AG10803 (cell line): ENCODE measurements around the gene BRF1.

Source experiments
- DNase-seq: peaks from one replicate; pipeline ENCODE4 v3.0.0; 2010; ENCODE audit warnings: low read depth
- H3K4me3 ChIP-seq: 2 replicates; pipeline ENCODE4 v1.5.1; 2011; ENCODE audit warnings: mild to moderate bottlenecking, low read length, control low read depth
- CTCF ChIP-seq: conservative IDR thresholded peaks from 2 replicates; pipeline ENCODE4 v1.5.1; 2011; ENCODE audit warnings: mild to moderate bottlenecking, low read length, control low read depth, inconsistent platforms

BRF1 gene

GRCh38 chr14:105201925-105202513, 98.8 kb downstream of the BRF1 start:
- TF ChIP-seq CTCF: no peak
- H3K4me3 ChIP-seq: no peak overlapping the region
- DNase-seq: no peak

DNA sequence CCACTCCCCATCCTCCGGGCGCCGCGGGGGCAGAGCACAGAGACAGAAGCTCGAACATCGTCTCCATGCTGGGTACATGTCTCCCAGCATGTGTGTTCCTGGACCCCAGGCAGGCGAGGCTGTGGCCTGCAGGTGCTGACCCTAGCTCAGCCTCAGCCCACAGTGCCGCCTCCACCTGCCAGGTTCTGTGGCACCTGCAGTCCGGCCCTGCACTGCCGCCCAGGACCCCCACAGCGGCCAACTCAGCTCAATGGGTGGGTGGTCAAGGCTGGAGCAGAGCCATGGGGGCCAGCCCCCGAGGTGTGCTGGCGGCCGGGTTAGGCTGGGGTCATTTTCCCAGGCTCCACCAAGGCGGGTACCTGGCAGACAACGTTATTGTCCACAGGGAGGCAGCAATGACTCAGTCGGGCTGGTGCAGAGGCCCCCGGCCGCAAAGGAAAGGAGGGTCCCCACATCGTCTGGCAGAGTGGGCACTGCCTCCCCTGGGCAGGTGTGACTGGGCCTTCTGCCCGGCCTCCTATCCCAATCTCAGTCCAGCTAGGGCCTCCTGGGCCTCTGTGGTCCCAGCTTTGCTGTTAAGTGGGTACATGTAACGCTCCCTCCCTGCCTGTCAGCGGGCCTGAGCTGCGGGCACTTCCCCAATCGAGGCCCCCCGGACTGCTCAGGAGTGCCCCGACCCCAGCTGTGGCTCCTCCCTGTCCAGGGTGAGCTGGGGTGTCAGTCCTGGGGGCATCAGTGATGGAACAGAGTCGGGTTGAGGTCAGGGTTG, 99.5 kb downstream of the BRF1 start:
- TF ChIP-seq CTCF: no peak
- no peak for DNase-seq
- H3K4me3 ChIP-seq: no peak overlapping the region

GRCh38 chr14:105200641-105201040, 100.2 kb downstream of the BRF1 start:
- DNase-seq: no peak
- no peak for TF ChIP-seq CTCF

DNA sequence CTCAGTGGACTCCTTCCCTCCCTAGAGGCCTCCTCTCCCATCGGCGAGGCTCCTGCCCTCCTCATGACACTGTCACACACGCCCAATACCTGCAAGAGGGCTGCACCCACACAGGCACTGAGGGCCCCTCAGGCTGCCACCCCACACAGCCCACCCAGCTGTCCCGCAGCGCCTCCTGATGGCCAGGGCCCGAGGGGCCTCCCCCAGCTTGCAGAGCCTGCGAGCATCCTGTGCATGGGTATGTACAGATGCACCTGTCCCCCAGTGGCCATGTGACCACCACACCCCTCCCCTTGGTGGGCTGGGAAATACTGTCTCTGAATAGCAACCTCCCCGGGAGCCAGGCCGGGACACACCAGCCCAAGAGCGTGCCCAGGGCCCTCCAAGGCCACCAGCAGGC, 100.7 kb downstream of the BRF1 start:
- DNase-seq: no peak
- H3K4me3 ChIP-seq: no peak overlapping the region
- no peak for TF ChIP-seq CTCF

More at GRCh38 chr14:105200641-105201040, 100.2 kb downstream of the BRF1 start:
- no peak overlapping the region for H3K4me3 ChIP-seq

DNA sequence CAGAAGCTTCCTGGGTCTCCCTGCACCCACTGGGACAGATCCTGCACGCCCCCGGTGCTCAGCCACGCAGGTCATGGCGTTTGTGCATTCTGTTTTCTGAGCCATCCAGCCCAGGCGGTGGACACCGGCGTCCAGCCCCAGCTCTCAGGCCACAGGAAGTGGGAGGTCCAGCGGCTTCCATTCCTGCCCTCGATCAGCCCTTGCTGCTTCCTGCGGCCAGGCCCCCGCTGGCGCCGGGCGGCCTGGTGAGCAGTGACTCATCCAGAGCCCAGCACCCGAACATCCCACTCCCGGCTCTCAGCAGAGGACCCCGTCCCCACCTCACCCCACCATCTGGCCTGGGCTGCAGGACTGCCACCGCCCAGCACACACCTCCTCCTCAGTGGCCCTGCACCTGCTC, 101.7 kb downstream of the BRF1 start:
- DNase-seq: no peak
- TF ChIP-seq CTCF: no peak
- no peak overlapping the region for H3K4me3 ChIP-seq

GRCh38 chr14:105198588-105198987, 102.2 kb downstream of the BRF1 start:
- DNase-seq: no peak
- no peak for TF ChIP-seq CTCF
- H3K4me3 ChIP-seq: no peak overlapping the region

DNA sequence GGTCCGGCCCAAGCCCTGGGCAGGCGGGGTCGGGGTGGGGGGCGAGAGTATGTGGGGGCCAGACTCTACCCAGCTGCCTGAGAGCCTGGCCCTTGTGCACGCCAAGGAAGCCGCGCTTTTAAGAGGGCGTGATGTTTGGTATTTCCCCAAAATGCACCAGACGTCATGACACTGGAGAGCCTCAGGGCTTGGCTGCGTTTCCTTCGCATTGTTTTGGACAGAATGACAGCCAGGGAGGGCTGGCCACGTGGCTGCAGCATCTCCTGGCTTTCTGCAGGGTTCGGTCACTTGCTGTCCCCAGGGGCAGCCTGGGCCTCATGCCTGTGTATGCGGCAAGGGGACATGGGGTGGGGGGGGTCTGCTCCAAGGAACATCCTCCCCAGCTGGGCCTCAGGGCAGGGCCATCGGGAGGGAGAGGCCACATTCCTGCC, 103.6 kb downstream of the BRF1 start:
- no peak for TF ChIP-seq CTCF
- no peak overlapping the region for H3K4me3 ChIP-seq
- DNase-seq: peak; percentile 65
